Ovary (tissue), 10 donors: ENCODE data around the gene FCRL3. TPM values are rescaled to one million over a fixed set of nuclear protein-coding genes. Genes with fewer than 3 reads are reported as not detected.
"Not testable (repeated sequence)": the region's sequence is repeated elsewhere in the genome, so short reads cannot be mapped to it uniquely, and the experiment has no call there.

ENCODE experiments used
- DNase-seq, 5 donors: peaks; one replicate each; pipeline ENCODE4 v3.0.0-alpha.2; 2019 to 2020
- H3K27ac ChIP-seq, 2 donors: fragments of 200-600 bp; one replicate each; pipeline versions ENCODE4 v1.5.1 to v1.8.0; 2019 to 2022
- H3K27me3 ChIP-seq: fragments of 200-600 bp; one replicate; pipeline ENCODE4 v1.8.0; 2022
- H3K36me3 ChIP-seq: fragments of 200-600 bp; sonication (generic); one replicate; pipeline ENCODE4 v1.5.1; 2019
- H3K4me1 ChIP-seq: one replicate; pipeline ENCODE4 v1.8.1; 2013; ENCODE audit warnings: mild to moderate bottlenecking, moderate library complexity; ENCODE audit not compliant: insufficient read depth
- H3K4me3 ChIP-seq: fragments of 200-600 bp; sonication (generic); one replicate; pipeline ENCODE4 v1.5.1; 2017
- H3K9me3 ChIP-seq, 2 donors: fragments of 200-600 bp in 1 of 2; sonication (generic) in 1 of 2; one replicate each; pipeline versions ENCODE4 v1.5.1 to v1.8.1; 2013 to 2019; ENCODE audit warnings: mild to moderate bottlenecking in 1 of 2, moderate library complexity in 1 of 2
- EP300 ChIP-seq: sonication (generic); formaldehyde crosslinking; IDR thresholded peaks from one replicate; pipeline ENCODE4 v1.6.1; 2017; ENCODE audit warnings: antibody characterized with exemption
- POLR2A ChIP-seq: fragments of 450-650 bp; IDR thresholded peaks from one replicate; pipeline ENCODE4 v1.6.1; 2017; ENCODE audit warnings: antibody characterized with exemption, mild to moderate bottlenecking, moderate library complexity
- WGBS, 3 donors: extraction: QIAGEN DNeasy Blood & Tissue Kit in 1 of 3; methylation state at CpG; one replicate each; pipeline versions ENCODE4 v1.1.5 to v1.1.7; 2013 to 2017; 5-methylcytosine and 5-hydroxymethylcytosine counted together
- intact Hi-C, 4 donors: fragments of 100-400 bp; cut with DNase I; formaldehyde crosslinking; loops; one replicate each; pipeline versions ENCODE4 v1.11.0 to v1.15.1; 2022 to 2023
- long read RNA-seq, 3 donors: library from polyadenylated mRNA in 2 of 3; unstranded in 2 of 3; transcript quantifications; one replicate each; pipeline ENCODE4 v2.0.0 and lab custom pipeline, GENCODE V29; 2021 to 2026
- polyA plus RNA-seq, 2 donors: library from polyadenylated mRNA; stranded (reverse); fragments of 200-250 nt in 1 of 2; fragments of 350-450 nt in 1 of 2; fragmentation: Illumina TruSeq in 1 of 2; extraction: RNeasy Lipid Tissue Mini Kit (QIAGEN cat#74804) in 1 of 2; gene quantifications; one replicate each; pipeline ENCODE4 v1.2.3, GENCODE V29; 2013 to 2014
- total RNA-seq, 7 donors: library from RNA; depleted of rRNA in 2 of 7; stranded (reverse); fragments of >200 nt in 2 of 7; fragmentation: NEBNext Ultra II Directional in 3 of 7; extraction: Animal tissue kit (Norgen Biotek cat#: 25700) in 3 of 7; gene quantifications; one replicate each; pipeline versions ENCODE4 v1.1.0 to v1.2.4, GENCODE V29; 2016 to 2023
- TF ChIP-seq, protein P1 (sequence below), 3 donors: fragments of 450-650 bp in 2 of 3; fragments of 200-600 bp in 1 of 3; IDR thresholded peaks; one replicate each; pipeline versions ENCODE4 v1.5.1 to v1.8.0; 2016 to 2022; ENCODE audit warnings: antibody characterized with exemption in 3 of 3, mild to moderate bottlenecking in 1 of 3
- donor health status: DM: no; HTN: no; CAD: no; lungs with moderate emphysema.
- donor health status: DM: no; HTN: no; CAD: no.
- donor health status: Bipolar disorder and iron deficiency.
- donor health status: DM: yes; HTN: yes; CAD: no.
- donor health status: DM: no; HTN: no; CAD: no.
- donor health status: DM: yes; HTN: yes; CAD: no.

FCRL3 gene
- total RNA-seq (under 1 TPM in 3 of 7 donors, not detected in 4; 0.08 to 0.36 (median 0.11) TPM), polyA plus RNA-seq (under 1 TPM; 0.06 to 0.32 TPM)
- long read RNA-seq, donor 1 = 0 reads
- long read RNA-seq, donor 2, partial matches to known transcripts = 5 of 5 reads
- long read RNA-seq, donor 2, other reads (novel, unspliced or antisense) = 0 of 5 reads
- long read RNA-seq, donor 3 = 0 reads

GRCh38 chr1:157700732-157701131 is at the start of gene FCRL3:
FCRL3 (minus strand) TSS chr1:157700769; CDS start chr1:157700489, 280 bp downstream.
- intact Hi-C loops = no loop called here
- no peak for DNase-seq
- Histone ChIP-seq H3K27ac (no peak within 1 kb of the TSS), H3K4me1 (no peaks in the 10 kb centered on the region), H3K36me3 (no peaks in the 10 kb centered on the region), H3K9me3 (no peaks in the 10 kb centered on the region), H3K4me3 (no peak within 1 kb of the TSS), H3K27me3 (no peaks in the 10 kb centered on the region)
- TF ChIP-seq, protein P1, sequence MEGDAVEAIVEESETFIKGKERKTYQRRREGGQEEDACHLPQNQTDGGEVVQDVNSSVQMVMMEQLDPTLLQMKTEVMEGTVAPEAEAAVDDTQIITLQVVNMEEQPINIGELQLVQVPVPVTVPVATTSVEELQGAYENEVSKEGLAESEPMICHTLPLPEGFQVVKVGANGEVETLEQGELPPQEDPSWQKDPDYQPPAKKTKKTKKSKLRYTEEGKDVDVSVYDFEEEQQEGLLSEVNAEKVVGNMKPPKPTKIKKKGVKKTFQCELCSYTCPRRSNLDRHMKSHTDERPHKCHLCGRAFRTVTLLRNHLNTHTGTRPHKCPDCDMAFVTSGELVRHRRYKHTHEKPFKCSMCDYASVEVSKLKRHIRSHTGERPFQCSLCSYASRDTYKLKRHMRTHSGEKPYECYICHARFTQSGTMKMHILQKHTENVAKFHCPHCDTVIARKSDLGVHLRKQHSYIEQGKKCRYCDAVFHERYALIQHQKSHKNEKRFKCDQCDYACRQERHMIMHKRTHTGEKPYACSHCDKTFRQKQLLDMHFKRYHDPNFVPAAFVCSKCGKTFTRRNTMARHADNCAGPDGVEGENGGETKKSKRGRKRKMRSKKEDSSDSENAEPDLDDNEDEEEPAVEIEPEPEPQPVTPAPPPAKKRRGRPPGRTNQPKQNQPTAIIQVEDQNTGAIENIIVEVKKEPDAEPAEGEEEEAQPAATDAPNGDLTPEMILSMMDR (IDR thresholded peaks at IDR 0.05) = no peak
- TF ChIP-seq POLR2A = no peak
- TF ChIP-seq EP300 = no peak
- WGBS, 3 donors = 82 to 92% (median 87%) methylated on average over 4 of the region's 4 CpGs

GRCh38 chr1:157748262-157748817 is 47.8 kb upstream of the FCRL3 start:
- Histone ChIP-seq H3K9me3 (no peaks in the 10 kb centered on the region), H3K27ac (no peak overlapping the region)
- WGBS, 3 donors = 91 to 96% (median 94%) methylated on average over 3 of the region's 3 CpGs

DNA sequence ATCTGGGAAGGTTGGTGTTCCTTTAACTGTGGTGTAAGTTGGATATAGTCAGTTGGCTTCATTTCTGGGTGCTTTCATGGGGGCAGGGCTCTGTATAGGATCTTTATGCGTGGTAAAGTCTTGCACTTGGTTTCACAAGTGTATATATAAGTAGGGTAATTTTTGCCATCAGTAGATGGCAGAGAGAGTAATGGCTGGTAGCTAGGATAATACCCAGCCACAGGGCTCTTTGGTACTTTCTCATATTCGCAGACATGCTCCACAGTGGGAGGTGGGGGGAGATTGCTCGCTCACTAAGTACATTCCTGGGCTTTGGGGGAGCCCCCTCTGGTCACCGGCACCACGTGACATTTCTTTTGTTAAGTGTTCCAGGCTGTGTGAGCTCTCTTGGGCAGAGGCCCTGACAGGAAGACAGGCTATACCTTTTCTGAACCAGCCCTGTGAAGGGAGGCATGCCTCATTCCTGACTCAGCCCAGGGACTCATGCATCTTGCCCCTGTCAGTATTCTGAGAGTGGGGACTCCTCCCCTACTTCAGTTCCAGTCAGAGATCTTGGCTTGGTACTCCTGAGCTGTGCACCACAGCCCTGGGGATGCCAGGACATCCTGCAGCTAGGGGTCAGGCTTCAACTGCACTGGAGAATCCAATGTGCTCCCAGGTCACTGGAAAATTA is 38.8 kb upstream of the FCRL3 start:
- TF ChIP-seq, protein P1 (IDR thresholded peaks at IDR 0.05) = no peak
- no peak for TF ChIP-seq POLR2A
- no peak for TF ChIP-seq EP300
- Histone ChIP-seq H3K27me3 (no peaks in the 10 kb centered on the region), H3K27ac (no peak overlapping the region), H3K9me3 (no peaks in the 10 kb centered on the region), H3K4me3 (no peak overlapping the region), H3K36me3 (no peaks in the 10 kb centered on the region), H3K4me1 (no peaks in the 10 kb centered on the region)
- intact Hi-C loops = no loop called here
- DNase-seq = no peak
- WGBS, 3 donors = 40 to 65% (median 63%) methylated on average over 5 of the region's 5 CpGs

More at GRCh38 chr1:157748262-157748817, 47.8 kb upstream of the FCRL3 start:
- Histone ChIP-seq H3K4me3 (no peak overlapping the region), H3K36me3 (no peaks in the 10 kb centered on the region), H3K4me1 (no peaks in the 10 kb centered on the region), H3K27me3 (no peaks in the 10 kb centered on the region)
- intact Hi-C loops = no loop called here
- no peak for DNase-seq
- TF ChIP-seq, protein P1 (IDR thresholded peaks at IDR 0.05) = no peak
- TF ChIP-seq EP300 = no peak
- no peak for TF ChIP-seq POLR2A

GRCh38 chr1:157735991-157736390 is 35.4 kb upstream of the FCRL3 start:
- H3K4me3 ChIP-seq, H3K27me3 ChIP-seq, H3K4me1 ChIP-seq, H3K27ac ChIP-seq, DNase-seq, H3K9me3 ChIP-seq, intact Hi-C loops, H3K36me3 ChIP-seq: not testable (repeated sequence)
- 83 to 86% (median 84%) methylated on average over 5 of the region's 5 CpGs for WGBS, 3 donors

GRCh38 chr1:157734321-157734720 is 33.8 kb upstream of the FCRL3 start:
- 77 to 88% (median 84%) methylated on average over 1 of the region's 1 CpG for WGBS, 3 donors
- Histone ChIP-seq H3K4me1 (no peaks in the 10 kb centered on the region), H3K27ac (no peak overlapping the region), H3K27me3 (no peaks in the 10 kb centered on the region), H3K36me3 (no peaks in the 10 kb centered on the region), H3K4me3 (no peak overlapping the region), H3K9me3 (no peaks in the 10 kb centered on the region)
- intact Hi-C loops = no loop called here
- TF ChIP-seq, protein P1 (IDR thresholded peaks at IDR 0.05) = no peak
- no peak for TF ChIP-seq EP300
- TF ChIP-seq POLR2A = no peak
- no peak for DNase-seq
